GM21825 (cell line): Measurements from ENCODE around the gene PLD6.

ENCODE experiments used
- ATAC-seq: cut with Tn5 transposase; IDR thresholded peaks from one replicate; pipeline ENCODE4 v1.9.1; 2021; ENCODE audit warnings: mild to moderate bottlenecking, moderate library complexity; ENCODE audit not compliant: unreplicated experiment

PLD6 gene

DNA sequence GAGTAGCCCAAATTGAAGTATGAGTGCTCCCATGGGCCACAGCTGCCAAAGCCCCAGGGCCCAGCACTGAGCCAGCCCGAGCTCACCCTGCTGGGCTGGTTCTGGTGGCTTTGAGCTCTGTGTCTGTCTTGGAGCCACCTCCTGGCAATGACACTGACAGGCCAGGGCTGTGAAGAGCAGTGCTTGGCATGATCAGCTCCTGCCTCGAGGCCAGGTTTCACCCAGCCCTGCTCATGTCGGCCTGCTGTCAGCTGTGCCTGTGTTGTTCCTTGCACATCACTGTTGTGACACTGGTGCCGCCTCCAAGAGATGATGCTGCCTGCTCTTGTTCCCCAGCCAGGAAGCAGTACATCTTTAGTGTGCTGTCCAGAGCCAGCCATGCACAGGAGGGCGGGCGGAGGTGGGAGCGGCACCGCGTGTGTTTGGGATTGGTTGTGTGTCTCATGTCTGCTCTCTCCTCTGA is 26.0 kb downstream of the PLD6 start:
- no peak for ATAC-seq

GRCh38 chr17:17179371-17179827 is 26.7 kb downstream of the PLD6 start:
- no peak for ATAC-seq

- ATAC-seq: no peak
Measured at GRCh38 chr17:17177176-17177575, 29.0 kb downstream of the PLD6 start.

DNA sequence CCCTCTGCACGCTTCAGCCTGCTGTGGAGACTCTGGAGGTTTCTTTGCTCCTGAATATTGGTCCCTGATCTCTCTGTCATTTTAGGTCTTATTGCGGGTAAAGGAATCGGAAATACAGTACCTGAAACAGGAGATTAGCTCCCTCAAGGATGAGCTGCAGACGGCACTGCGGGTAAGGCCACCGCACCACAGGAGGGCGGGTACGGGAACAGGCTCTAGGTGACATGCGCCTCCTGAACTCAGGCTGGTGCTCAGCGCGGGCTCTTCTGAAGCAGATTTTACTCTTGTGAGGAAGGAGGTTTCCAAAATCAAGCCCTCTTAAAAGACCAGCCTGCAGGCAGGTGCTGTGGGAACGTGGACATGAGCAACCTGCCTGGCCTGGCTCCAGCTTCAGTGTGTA is 29.8 kb downstream of the PLD6 start:
- no peak for ATAC-seq

DNA sequence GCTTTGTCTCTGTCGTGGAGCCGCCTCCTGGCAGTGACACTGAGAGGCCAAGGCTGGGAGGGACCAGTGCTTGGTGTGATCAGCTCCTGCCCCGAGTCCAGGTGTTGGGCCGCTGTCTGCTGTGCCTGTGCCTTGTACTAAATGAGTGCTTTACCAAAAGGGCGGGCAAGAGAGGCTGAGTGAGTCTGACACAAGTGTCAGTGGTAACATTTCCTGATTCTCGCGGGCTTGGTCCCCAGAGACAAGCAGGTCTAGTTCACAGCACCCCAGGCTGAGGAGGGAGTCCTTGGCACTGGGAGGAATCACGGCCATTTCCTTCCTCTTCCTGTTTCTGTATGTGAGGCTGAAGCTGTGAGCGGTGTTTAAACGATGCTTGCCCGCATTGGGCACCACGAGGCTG is 30.2 kb downstream of the PLD6 start:
- ATAC-seq: no peak

DNA sequence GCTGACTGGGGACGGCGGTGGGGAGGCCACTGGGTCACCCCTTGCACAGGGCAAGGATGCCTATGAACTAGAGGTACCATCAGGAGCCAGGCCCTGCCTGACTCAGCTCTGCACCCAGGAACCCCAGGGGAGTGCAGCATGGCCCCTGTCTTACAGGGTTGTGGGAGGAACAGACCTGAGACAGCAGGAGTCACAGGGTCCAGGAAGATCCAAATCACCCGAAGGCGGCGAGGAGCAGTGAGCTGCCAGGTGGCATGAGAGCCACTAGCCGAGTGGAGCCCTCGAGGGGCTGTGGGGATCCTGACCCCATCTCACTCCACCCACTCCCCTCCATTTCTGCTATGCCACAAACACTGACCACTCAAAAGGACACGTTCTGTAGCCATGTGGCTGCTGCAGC is 30.8 kb downstream of the PLD6 start:
- ATAC-seq: no peak

GRCh38 chr17:17173921-17174320 is 32.2 kb downstream of the PLD6 start:
- ATAC-seq: no peak

DNA sequence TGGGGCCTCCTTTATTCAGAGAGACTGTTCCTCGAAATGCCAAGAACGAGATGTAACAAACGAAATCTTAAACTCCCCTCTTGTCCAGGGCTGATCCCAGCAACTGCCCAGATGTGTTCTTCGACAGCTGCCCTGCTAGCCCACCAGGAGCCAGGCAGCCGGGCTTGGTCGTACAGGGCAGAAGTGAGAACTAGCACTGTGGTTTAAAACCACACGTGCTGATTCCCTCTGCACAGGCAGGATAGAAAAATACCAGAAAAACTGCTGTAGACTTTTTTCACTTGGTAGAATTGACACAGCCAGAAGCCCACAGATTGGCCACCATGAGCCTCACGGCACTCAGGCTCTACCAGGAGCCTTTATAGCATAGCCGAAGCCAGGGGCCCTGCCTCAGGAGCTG is 33.1 kb downstream of the PLD6 start:
- no peak for ATAC-seq

- no peak for ATAC-seq
Measured at GRCh38 chr17:17172001-17172939, 33.9 kb downstream of the PLD6 start.

DNA sequence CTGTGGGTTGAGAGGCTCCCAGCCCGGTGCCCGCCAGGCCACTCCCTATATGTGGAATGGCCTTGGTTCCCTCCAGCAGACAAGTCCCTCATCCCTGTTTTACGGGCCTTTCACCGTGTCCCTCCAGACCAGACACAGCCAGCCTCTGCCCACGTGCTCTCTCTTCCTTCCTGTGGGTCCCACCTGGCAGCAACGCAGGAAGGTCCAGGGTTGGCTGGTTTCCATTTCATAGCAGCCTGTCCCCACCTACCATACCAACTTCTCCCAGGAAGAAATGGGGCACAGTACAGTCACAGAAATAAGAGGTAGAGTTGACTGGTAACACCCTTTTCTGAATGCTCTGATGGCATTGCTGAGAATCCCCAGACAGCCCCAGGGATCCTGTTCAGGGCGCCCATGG is 34.9 kb downstream of the PLD6 start:
- no peak for ATAC-seq

DNA sequence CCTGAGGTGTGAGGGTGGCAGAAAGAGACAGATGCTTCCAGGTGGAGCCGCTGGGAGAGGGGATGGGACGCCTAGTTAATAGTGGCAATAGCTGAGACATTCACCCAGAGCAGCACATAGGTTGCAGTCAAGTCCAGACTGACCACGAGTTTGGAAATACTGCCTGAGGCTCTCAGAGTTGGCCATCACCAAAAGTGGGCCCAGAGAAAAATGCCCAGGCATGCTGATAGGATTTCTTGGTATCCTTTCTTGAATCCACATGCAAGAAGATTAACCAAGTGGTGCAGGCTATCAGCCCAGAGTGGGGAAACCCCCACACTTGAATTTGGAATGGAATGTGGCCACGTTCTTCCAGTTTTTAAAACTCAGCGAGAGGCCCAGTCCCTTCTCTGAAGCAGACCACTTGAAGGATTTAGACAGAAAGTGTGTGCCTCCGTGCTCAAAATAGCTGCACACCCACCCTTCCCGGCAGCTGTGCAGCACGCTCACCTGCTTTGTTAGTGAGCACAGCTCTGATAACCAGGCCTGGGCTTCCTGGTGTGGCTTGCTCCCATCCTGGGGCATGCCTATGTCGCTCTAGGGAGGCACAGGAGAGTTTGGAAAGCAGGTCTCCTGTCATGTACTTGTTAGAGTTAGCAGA is 35.7 kb downstream of the PLD6 start:
- no peak for ATAC-seq

DNA sequence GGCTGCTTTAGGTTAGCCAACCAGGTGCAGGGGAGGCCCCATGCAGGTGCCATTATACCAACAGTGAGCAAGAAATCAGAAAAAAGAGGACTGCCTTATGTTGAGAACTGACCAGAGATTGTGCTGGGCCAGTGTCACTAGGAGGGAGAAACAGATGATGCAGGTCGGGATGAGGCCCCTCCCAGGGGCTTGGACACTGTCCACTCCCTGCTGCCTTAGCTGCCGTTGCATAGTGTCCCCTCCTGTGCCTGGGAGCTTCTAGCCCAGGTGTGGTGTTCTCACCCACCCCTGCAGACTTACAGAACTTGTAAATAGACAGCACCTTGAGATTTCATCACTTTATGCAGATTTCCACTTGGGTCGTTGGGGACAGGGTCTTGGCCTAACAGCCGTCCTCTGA is 36.7 kb downstream of the PLD6 start:
- no peak for ATAC-seq

- no peak for ATAC-seq
Measured at GRCh38 chr17:17168401-17168800, 37.7 kb downstream of the PLD6 start.

- ATAC-seq: no peak
Measured at GRCh38 chr17:17167986-17168385, 38.1 kb downstream of the PLD6 start.

GRCh38 chr17:17167356-17167755 is 38.8 kb downstream of the PLD6 start:
- ATAC-seq: no peak

- ATAC-seq: no peak
Measured at GRCh38 chr17:17166446-17166845, 39.7 kb downstream of the PLD6 start.

GRCh38 chr17:17165666-17166308 is 40.3 kb downstream of the PLD6 start:
- ATAC-seq: no peak

DNA sequence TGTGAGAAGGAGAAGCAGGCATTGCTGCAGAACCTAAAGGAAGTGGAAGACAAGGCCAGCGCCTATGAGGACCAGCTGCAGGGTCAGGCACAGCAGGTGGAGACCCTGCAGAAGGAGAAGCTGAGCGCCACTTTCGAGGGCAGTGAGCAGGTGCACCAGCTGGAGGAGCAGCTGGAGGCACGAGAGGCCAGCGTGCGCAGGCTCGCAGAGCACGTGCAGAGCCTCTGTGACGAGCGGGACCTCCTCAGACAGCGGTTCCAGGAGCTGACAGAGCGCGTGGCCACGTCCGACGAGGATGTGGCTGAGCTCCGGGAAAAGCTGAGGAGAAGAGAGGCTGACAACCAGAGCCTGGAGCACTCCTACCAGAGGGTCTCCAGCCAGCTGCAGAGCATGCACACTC is 41.5 kb downstream of the PLD6 start:
- ATAC-seq: no peak

- ATAC-seq: no peak
Measured at GRCh38 chr17:17164156-17164555, 42.0 kb downstream of the PLD6 start.

GRCh38 chr17:17161759-17162158 is 44.4 kb downstream of the PLD6 start:
- no peak for ATAC-seq

DNA sequence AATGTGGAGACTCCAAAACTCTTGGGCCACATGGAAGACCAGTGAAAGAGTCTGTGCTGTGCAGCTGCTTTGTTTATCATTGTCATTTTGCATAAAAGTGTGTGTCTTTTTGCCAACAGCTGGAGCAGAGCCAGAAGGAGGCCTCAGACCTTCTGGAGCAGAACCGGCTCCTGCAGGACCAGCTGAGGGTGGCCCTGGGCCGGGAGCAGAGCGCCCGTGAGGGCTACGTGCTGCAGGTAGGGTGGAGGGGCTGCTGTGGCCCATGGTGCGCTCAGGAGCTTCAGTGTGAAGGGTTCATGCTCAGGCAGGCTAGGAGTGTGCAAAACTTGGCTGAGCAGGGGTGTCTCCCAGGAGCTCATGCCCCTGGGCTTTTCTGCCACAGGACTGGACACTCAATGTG is 45.0 kb downstream of the PLD6 start:
- no peak for ATAC-seq

DNA sequence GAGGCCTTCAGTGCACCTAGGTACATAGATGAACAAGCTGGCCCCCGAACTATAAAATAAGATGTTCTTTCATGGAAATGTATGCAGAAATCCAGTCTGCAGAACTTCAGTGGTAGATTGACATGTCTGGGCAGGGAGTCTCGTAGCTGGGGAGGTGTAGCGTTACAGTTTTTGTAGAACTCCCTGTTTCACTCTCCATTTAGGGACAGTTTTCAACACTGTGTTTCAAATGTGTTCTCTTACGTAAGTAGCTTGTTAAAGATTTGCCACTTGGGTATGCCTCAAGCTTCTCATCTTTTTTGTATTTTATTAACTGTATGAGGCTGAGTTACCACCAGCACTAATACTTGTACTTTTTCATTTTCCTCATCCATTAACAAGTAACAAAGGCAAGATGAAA is 46.6 kb downstream of the PLD6 start:
- no peak for ATAC-seq
